Calu3 (cell line): ENCODE measurements around the gene TMEM14A. TPM values are rescaled to one million over a fixed set of nuclear protein-coding genes. Genes with fewer than 3 reads are reported as not detected.
"Not testable (repeated sequence)": the region's sequence is repeated elsewhere in the genome, so short reads cannot be mapped to it uniquely, and the experiment has no call there.

Experiments used
- BruUV-seq: library from RNA; stranded (reverse); fragments of 400-500 nt; replicated peaks from 2 replicates; lab custom pipeline; 2021; lab: Mats Ljungman, UMichigan
- CTCF ChIA-PET: fragments of 300-600 bp; sonication (Branson Sonifier 250); formaldehyde crosslinking; loops from one replicate; lab custom pipeline; 2022; ENCODE audit warnings: antibody characterized with exemption; lab: Charles Lee
- DNase-seq: peaks from one replicate; pipeline ENCODE4 v3.0.0; 2022
- H3K27ac Mint-ChIP-seq: one replicate; pipeline ENCODE4 v1.8.0; 2022; ENCODE audit warnings: mixed read lengths; ENCODE audit not compliant: unreplicated experiment
- H3K27me3 Mint-ChIP-seq: one replicate; pipeline ENCODE4 v1.8.0; 2022; ENCODE audit warnings: mixed read lengths; ENCODE audit not compliant: unreplicated experiment
- H3K36me3 Mint-ChIP-seq: one replicate; pipeline ENCODE4 v1.8.0; 2022; ENCODE audit warnings: mild to moderate bottlenecking, moderate library complexity, mixed read lengths; ENCODE audit not compliant: insufficient read depth, unreplicated experiment
- H3K4me1 Mint-ChIP-seq: one replicate; pipeline ENCODE4 v1.8.0; 2022; ENCODE audit warnings: mild to moderate bottlenecking, low read depth, mixed read lengths; ENCODE audit not compliant: unreplicated experiment
- H3K4me3 Mint-ChIP-seq: one replicate; pipeline ENCODE4 v1.8.0; 2022; ENCODE audit warnings: mild to moderate bottlenecking, low read depth, moderate library complexity, mixed read lengths; ENCODE audit not compliant: unreplicated experiment
- H3K9me3 Mint-ChIP-seq: one replicate; pipeline ENCODE4 v1.8.0; 2022; ENCODE audit warnings: low read depth, mixed read lengths; ENCODE audit not compliant: unreplicated experiment
- CTCF ChIP-seq: fragments of 200-600 bp; IDR thresholded peaks from one replicate; pipeline ENCODE4 v1.8.0; 2022; ENCODE audit warnings: antibody characterized with exemption; ENCODE audit not compliant: unreplicated experiment
- intact Hi-C: fragments of 100-400 bp; cut with micrococcal nuclease; formaldehyde crosslinking; loops from one replicate; pipeline ENCODE4 v1.10.0; 2022; ENCODE audit not compliant: unreplicated experiment
- total RNA-seq: library from RNA; stranded (reverse); gene quantifications from 2 replicates; pipeline ENCODE4 v1.2.3, GENCODE V29; 2022

The TMEM14A gene
- total RNA-seq, 1 experiment from 2014 or later: 34.6 TPM

- no TSS peak for BruUV-seq
- Mint-ChIP-seq H3K27ac (no peak overlapping the region), H3K27me3 (peaks cover 25% of the 10 kb centered on the region), H3K4me3 (no peak overlapping the region), H3K36me3 (no peaks in the 10 kb centered on the region), H3K4me1 (no peaks in the 10 kb centered on the region), H3K9me3 (no peaks in the 10 kb centered on the region)
- intact Hi-C loops: no loop called here
- no peak for DNase-seq
- no peak for TF ChIP-seq CTCF
- CTCF ChIA-PET: no interaction called here
Measured at GRCh38 chr6:52704060-52704459, 33.1 kb downstream of the TMEM14A start.

- DNase-seq, intact Hi-C loops, CTCF ChIA-PET, H3K27ac Mint-ChIP-seq, H3K4me3 Mint-ChIP-seq, H3K36me3 Mint-ChIP-seq, H3K9me3 Mint-ChIP-seq, BruUV-seq, H3K4me1 Mint-ChIP-seq: not testable (repeated sequence)
- H3K27me3 Mint-ChIP-seq: peaks cover 25% of the 10 kb centered on the region
Measured at GRCh38 chr6:52704781-52705502, 34.0 kb downstream of the TMEM14A start.

GRCh38 chr6:52706001-52706400 is 35.1 kb downstream of the TMEM14A start:
- intact Hi-C loops: no loop called here
- DNase-seq: no peak
- Mint-ChIP-seq H3K4me1 (no peaks in the 10 kb centered on the region), H3K27ac (no peak overlapping the region), H3K27me3 (peaks cover 31% of the 10 kb centered on the region), H3K36me3 (no peaks in the 10 kb centered on the region), H3K4me3 (no peak overlapping the region), H3K9me3 (no peaks in the 10 kb centered on the region)
- no peak for TF ChIP-seq CTCF
- BruUV-seq: no TSS peak
- CTCF ChIA-PET: no interaction called here

GRCh38 chr6:52707963-52708680 is 37.2 kb downstream of the TMEM14A start:
- no peaks in the 10 kb centered on the region for H3K4me1 Mint-ChIP-seq
- CTCF ChIA-PET: no interaction called here
- no peaks in the 10 kb centered on the region for H3K36me3 Mint-ChIP-seq
- no peaks in the 10 kb centered on the region for H3K9me3 Mint-ChIP-seq
- no peak overlapping the region for H3K4me3 Mint-ChIP-seq
- no peak for DNase-seq
- no peak overlapping the region for H3K27ac Mint-ChIP-seq
- H3K27me3 Mint-ChIP-seq: peaks cover 48% of the 10 kb centered on the region
- BruUV-seq: no TSS peak
- TF ChIP-seq CTCF: no peak
- intact Hi-C loops: no loop called here
